CD8-positive, alpha-beta memory T cell (primary cell): Measurements from ENCODE around the gene MROH2B. TPM values are rescaled to one million over a fixed set of nuclear protein-coding genes. Genes with fewer than 3 reads are reported as not detected.

Source experiments
- CTCF ChIA-PET: fragments of 350-600 bp; sonication (Branson Sonifier 250); formaldehyde crosslinking; loops from one replicate; lab custom pipeline; 2021; ENCODE audit warnings: antibody characterized with exemption; lab: Charles Lee
- POLR2A ChIA-PET: fragments of 350-600 bp; sonication (Branson Sonifier 250); formaldehyde crosslinking; loops from one replicate; lab custom pipeline; 2021; ENCODE audit warnings: antibody characterized with exemption; lab: Charles Lee
- DNase-seq, 5 donors: peaks; one replicate each; pipeline versions ENCODE4 v3.0.0 to v3.0.0-alpha.2; 2020 to 2022; ENCODE audit warnings: mixed read lengths in 1 of 5
- H3K27ac ChIP-seq: one replicate; pipeline ENCODE4 v1.7.0; 2013; ENCODE audit warnings: low read depth, mild to moderate bottlenecking, low read length, moderate library complexity
- H3K27me3 ChIP-seq: 2 replicates; pipeline ENCODE4 v1.7.0; 2013; ENCODE audit warnings: low read length, mild to moderate bottlenecking; ENCODE audit not compliant: insufficient read depth, poor library complexity, severe bottlenecking
- H3K36me3 ChIP-seq: 2 replicates; pipeline ENCODE4 v1.7.0; 2013; ENCODE audit warnings: mild to moderate bottlenecking, low read length, moderate library complexity; ENCODE audit not compliant: insufficient read depth
- H3K4me1 ChIP-seq: 2 replicates; pipeline ENCODE4 v1.7.0; 2013; ENCODE audit warnings: mild to moderate bottlenecking, low read length, moderate library complexity; ENCODE audit not compliant: insufficient read depth
- H3K4me3 ChIP-seq: 2 replicates; pipeline ENCODE4 v1.7.0; 2013; ENCODE audit warnings: mild to moderate bottlenecking, low read length
- H3K9me3 ChIP-seq: 2 replicates; pipeline ENCODE4 v1.7.0; 2013; ENCODE audit warnings: mild to moderate bottlenecking, low read length
- H3K27ac Mint-ChIP-seq, 8 donors: one replicate each; pipeline ENCODE4 v1.8.0; 2020 to 2021; ENCODE audit warnings: mixed read lengths in 8 of 8, mild to moderate bottlenecking in 6 of 8, inconsistent platforms in 3 of 8, moderate library complexity in 3 of 8
- H3K27me3 Mint-ChIP-seq, 2 donors: one replicate each; pipeline ENCODE4 v1.8.0; 2020 to 2021; ENCODE audit warnings: mixed read lengths in 2 of 2, mild to moderate bottlenecking in 1 of 2, moderate library complexity in 1 of 2
- H3K36me3 Mint-ChIP-seq, 3 donors: one replicate each; pipeline ENCODE4 v1.8.0; 2020 to 2021; ENCODE audit warnings: mixed read lengths in 3 of 3, inconsistent platforms in 1 of 3, mild to moderate bottlenecking in 1 of 3
- H3K4me1 Mint-ChIP-seq, 3 donors: one replicate each; pipeline ENCODE4 v1.8.0; 2020 to 2021; ENCODE audit warnings: mixed read lengths in 3 of 3, inconsistent platforms in 1 of 3, mild to moderate bottlenecking in 1 of 3
- H3K4me3 Mint-ChIP-seq, 7 donors: one replicate each; pipeline ENCODE4 v1.8.0; 2020 to 2021; ENCODE audit warnings: mixed read lengths in 7 of 7, mild to moderate bottlenecking in 6 of 7, moderate library complexity in 4 of 7, inconsistent platforms in 2 of 7
- H3K9me3 Mint-ChIP-seq, 5 donors: one replicate each; pipeline ENCODE4 v1.8.0; 2020 to 2022; ENCODE audit warnings: mixed read lengths in 5 of 5, mild to moderate bottlenecking in 3 of 5, moderate library complexity in 2 of 5, inconsistent platforms in 1 of 5
- polyA plus RNA-seq: library from polyadenylated mRNA; unstranded; fragments of 300-500 nt; fragmentation: Illumina TruSeq; gene quantifications from one replicate; pipeline ENCODE4 v1.2.3, GENCODE V29; 2021
- total RNA-seq, 2 experiments: library from RNA; stranded (reverse); gene quantifications; one replicate each; pipeline ENCODE4 v1.2.3, GENCODE V29; 2021

The MROH2B gene
- total and polyA plus RNA-seq, 3 experiments from 2014 or later: not detected

GRCh38 chr5:40955313-40955712 lies 115.8 kb downstream of the MROH2B start:
- peaks cover 5 to 9% of the 10 kb centered on the region in 2 donors for H3K27me3 Mint-ChIP-seq
- Histone ChIP-seq H3K4me1 (no peaks in the 10 kb centered on the region), H3K4me3 (no peak overlapping the region), H3K9me3 (no peaks in the 10 kb centered on the region), H3K27ac (no peak overlapping the region), H3K27me3 (no peaks in the 10 kb centered on the region), H3K36me3 (no peaks in the 10 kb centered on the region)
- ChIA-PET CTCF (no interaction called here), POLR2A (no interaction called here)
- H3K4me3 Mint-ChIP-seq: no peak overlapping the region
- no peaks in the 10 kb centered on the region for H3K4me1 Mint-ChIP-seq
- H3K36me3 Mint-ChIP-seq: no peaks in the 10 kb centered on the region
- peaks cover 0 to 6% (median 0%) of the 10 kb centered on the region in 5 donors for H3K9me3 Mint-ChIP-seq
- no peak overlapping the region for H3K27ac Mint-ChIP-seq
- DNase-seq: no peak

Other genes starting within 250 kb of the MROH2B start
- 1,000 to 10,000 TPM; 1,652 to 1,731 TPM for gene RPL37, start 236.1 kb downstream of the MROH2B start, total RNA-seq
- gene RPL37, start 236.1 kb downstream of the MROH2B start, polyA plus RNA-seq: 1,994 TPM
- gene CARD6, start 230.0 kb downstream of the MROH2B start, total RNA-seq: 1 to 10 TPM; 1.8 to 2.1 TPM
- 2.3 TPM for gene CARD6, start 230.0 kb downstream of the MROH2B start, polyA plus RNA-seq
- gene C7, start 161.8 kb downstream of the MROH2B start, total RNA-seq: not detected
- gene C7, start 161.8 kb downstream of the MROH2B start, polyA plus RNA-seq: not detected
- not detected for gene C6, start 142.2 kb upstream of the MROH2B start, total RNA-seq
- gene C6, start 142.2 kb upstream of the MROH2B start, polyA plus RNA-seq: not detected